ENCODE data around the gene ZCCHC13.

DNA sequence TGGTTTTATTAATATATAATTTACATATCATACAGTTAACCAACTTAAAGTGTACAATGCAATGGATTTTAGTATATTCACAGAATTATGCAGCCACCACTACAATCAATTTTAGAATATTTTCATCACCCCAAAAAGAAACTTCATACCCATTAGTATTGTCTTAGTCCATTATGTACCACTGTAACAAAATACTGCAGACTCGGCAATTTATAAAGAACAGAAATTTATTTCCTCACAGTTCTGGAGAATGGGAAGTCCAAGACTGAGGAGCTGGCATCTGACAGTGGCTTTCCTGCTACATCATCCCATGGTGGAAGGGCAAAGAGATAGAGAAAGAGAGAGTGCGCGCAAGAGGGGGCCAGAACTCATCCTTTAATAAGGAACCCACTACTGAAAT, 8.9 kb upstream of the ZCCHC13 start:
- TF ChIP-seq, protein P1, sequence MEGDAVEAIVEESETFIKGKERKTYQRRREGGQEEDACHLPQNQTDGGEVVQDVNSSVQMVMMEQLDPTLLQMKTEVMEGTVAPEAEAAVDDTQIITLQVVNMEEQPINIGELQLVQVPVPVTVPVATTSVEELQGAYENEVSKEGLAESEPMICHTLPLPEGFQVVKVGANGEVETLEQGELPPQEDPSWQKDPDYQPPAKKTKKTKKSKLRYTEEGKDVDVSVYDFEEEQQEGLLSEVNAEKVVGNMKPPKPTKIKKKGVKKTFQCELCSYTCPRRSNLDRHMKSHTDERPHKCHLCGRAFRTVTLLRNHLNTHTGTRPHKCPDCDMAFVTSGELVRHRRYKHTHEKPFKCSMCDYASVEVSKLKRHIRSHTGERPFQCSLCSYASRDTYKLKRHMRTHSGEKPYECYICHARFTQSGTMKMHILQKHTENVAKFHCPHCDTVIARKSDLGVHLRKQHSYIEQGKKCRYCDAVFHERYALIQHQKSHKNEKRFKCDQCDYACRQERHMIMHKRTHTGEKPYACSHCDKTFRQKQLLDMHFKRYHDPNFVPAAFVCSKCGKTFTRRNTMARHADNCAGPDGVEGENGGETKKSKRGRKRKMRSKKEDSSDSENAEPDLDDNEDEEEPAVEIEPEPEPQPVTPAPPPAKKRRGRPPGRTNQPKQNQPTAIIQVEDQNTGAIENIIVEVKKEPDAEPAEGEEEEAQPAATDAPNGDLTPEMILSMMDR (IDR thresholded peaks at IDR 0.05; ENCODE audit: insufficient read depth, low read depth, low read length), result no peak
- TF ChIP-seq EZH2 (IDR thresholded peaks at IDR 0.05; ENCODE audit: insufficient read depth, low read length), result no peak

Measured in astrocyte (in vitro differentiated cells and primary cell).